ENCODE results near the gene GGACT.

- TF ChIP-seq, protein P1, sequence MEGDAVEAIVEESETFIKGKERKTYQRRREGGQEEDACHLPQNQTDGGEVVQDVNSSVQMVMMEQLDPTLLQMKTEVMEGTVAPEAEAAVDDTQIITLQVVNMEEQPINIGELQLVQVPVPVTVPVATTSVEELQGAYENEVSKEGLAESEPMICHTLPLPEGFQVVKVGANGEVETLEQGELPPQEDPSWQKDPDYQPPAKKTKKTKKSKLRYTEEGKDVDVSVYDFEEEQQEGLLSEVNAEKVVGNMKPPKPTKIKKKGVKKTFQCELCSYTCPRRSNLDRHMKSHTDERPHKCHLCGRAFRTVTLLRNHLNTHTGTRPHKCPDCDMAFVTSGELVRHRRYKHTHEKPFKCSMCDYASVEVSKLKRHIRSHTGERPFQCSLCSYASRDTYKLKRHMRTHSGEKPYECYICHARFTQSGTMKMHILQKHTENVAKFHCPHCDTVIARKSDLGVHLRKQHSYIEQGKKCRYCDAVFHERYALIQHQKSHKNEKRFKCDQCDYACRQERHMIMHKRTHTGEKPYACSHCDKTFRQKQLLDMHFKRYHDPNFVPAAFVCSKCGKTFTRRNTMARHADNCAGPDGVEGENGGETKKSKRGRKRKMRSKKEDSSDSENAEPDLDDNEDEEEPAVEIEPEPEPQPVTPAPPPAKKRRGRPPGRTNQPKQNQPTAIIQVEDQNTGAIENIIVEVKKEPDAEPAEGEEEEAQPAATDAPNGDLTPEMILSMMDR (IDR thresholded peaks at IDR 0.05; ENCODE audit: low read length): no peak
- TF ChIP-seq EZH2 (IDR thresholded peaks at IDR 0.05; ENCODE audit: borderline replicate concordance, low read length): no peak
These were observed 59.8 kb downstream of the GGACT start for GRCh38 chr13:100528820-100529219.
